Endothelial cell of umbilical vein (primary cell): ENCODE measurements around the gene SRGAP1. TPM values are rescaled to one million over a fixed set of nuclear protein-coding genes. Genes with fewer than 3 reads are reported as not detected.

Source experiments
- BruUV-seq: library from RNA; stranded (reverse); fragments of 400-500 nt; replicated peaks from 2 replicates; lab custom pipeline; 2021; lab: Mats Ljungman, UMichigan
- CTCF ChIA-PET: fragments of 300-600, 350-600 bp; sonication (Branson Sonifier 250); formaldehyde crosslinking; loops from one replicate; lab custom pipeline; 2021; ENCODE audit warnings: antibody characterized with exemption, inconsistent platforms; lab: Charles Lee
- POLR2A ChIA-PET: fragments of 300-600, 350-600 bp; sonication (Branson Sonifier 250); formaldehyde crosslinking; loops from one replicate; lab custom pipeline; 2021; ENCODE audit warnings: antibody characterized with exemption, inconsistent platforms; lab: Charles Lee
- DNase-seq: peaks from one replicate; pipeline ENCODE4 v3.0.0-alpha.2; 2011; ENCODE audit warnings: low read depth, low spot score
- FAIRE-seq: peaks from 2 replicates; lab custom pipeline; 2011; peaks lifted over from hg19 to GRCh38; lab: Jason Lieb, UNC
- H2AFZ ChIP-seq: 2 replicates; pipeline ENCODE4 v1.6.0; 2012; ENCODE audit warnings: low read depth, low read length, control low read depth, inconsistent platforms
- H3K27ac ChIP-seq: 2 replicates; pipeline ENCODE4 v1.5.1; 2011; ENCODE audit warnings: low read depth, mild to moderate bottlenecking, control low read depth, low read length, moderate library complexity; ENCODE audit not compliant: insufficient read depth
- H3K27me3 ChIP-seq, 2 experiments: 2 replicates each; pipeline versions ENCODE4 v1.6.0 to v1.6.1; 2011; ENCODE audit warnings: low read length in 2 of 2, mixed read lengths in 1 of 2; ENCODE audit not compliant: control insufficient read depth in 2 of 2, insufficient read depth in 2 of 2
- H3K36me3 ChIP-seq, 2 experiments: 2 replicates in 1 of 2; 3 replicates in 1 of 2; pipeline ENCODE4 v1.5.1; 2011; ENCODE audit warnings: low read length in 2 of 2, mild to moderate bottlenecking in 1 of 2, moderate library complexity in 1 of 2; ENCODE audit not compliant: control insufficient read depth in 2 of 2, insufficient read depth in 2 of 2; ENCODE audit errors: extremely low read depth in 1 of 2
- H3K4me1 ChIP-seq: 3 replicates; pipeline ENCODE4 v1.5.1; 2011; ENCODE audit warnings: mild to moderate bottlenecking, low read length; ENCODE audit not compliant: control insufficient read depth, insufficient read depth; ENCODE audit errors: extremely low read depth
- H3K4me2 ChIP-seq: 2 replicates; pipeline ENCODE4 v1.6.1; 2011; ENCODE audit warnings: low read length, control low read depth, mixed read lengths; ENCODE audit not compliant: insufficient read depth
- H3K4me3 ChIP-seq, 3 experiments: fragments of 200-600 bp in 1 of 3; sonication (generic), shearing (Covaris generic) in 1 of 3; replicated peaks in 1 of 3; 2 replicates each; pipeline ENCODE4 v1.5.1; 2011 to 2016; ENCODE audit warnings: control low read depth in 3 of 3, low read length in 3 of 3, mild to moderate bottlenecking in 2 of 3, inconsistent platforms in 1 of 3, low read depth in 1 of 3, moderate library complexity in 1 of 3; ENCODE audit not compliant: insufficient read depth in 1 of 3
- H3K79me2 ChIP-seq: 2 replicates; pipeline ENCODE4 v1.6.0; 2012; ENCODE audit warnings: low read length, inconsistent platforms; ENCODE audit not compliant: control insufficient read depth, insufficient read depth
- H3K9ac ChIP-seq: replicated peaks from 2 replicates; pipeline ENCODE3; 2011; ENCODE audit warnings: low read length, control low read depth; ENCODE audit not compliant: insufficient read depth; ENCODE audit errors: extremely low read depth
- H3K9me1 ChIP-seq: replicated peaks from 3 replicates; pipeline ENCODE4 v1.6.0; 2011; ENCODE audit warnings: mild to moderate bottlenecking, low read length; ENCODE audit not compliant: control insufficient read depth, insufficient read depth; ENCODE audit errors: extremely low read depth
- H3K9me3 ChIP-seq: replicated peaks from 2 replicates; pipeline ENCODE4 v1.5.1; 2012; ENCODE audit warnings: low read length, inconsistent platforms; ENCODE audit not compliant: control insufficient read depth, insufficient read depth
- H4K20me1 ChIP-seq: replicated peaks from 2 replicates; pipeline ENCODE3; 2011; ENCODE audit warnings: mild to moderate bottlenecking, low read length; ENCODE audit not compliant: control insufficient read depth, insufficient read depth; ENCODE audit errors: extremely low read depth
- EZH2 ChIP-seq: IDR thresholded peaks from 2 replicates; pipeline ENCODE4 v1.6.1; 2012; ENCODE audit warnings: borderline replicate concordance, low read depth, mild to moderate bottlenecking, moderate library complexity, low read length, inconsistent platforms; ENCODE audit not compliant: severe bottlenecking
- FOS ChIP-seq: IDR thresholded peaks from 2 replicates; pipeline ENCODE4 v1.6.1; 2011; ENCODE audit warnings: mild to moderate bottlenecking, low read length, moderate library complexity, borderline replicate concordance; ENCODE audit not compliant: insufficient read depth
- GATA2 ChIP-seq: IDR thresholded peaks from 2 replicates; pipeline ENCODE4 v1.7.0; 2011; ENCODE audit warnings: low read depth, mild to moderate bottlenecking, moderate library complexity, mixed read lengths, low read length; ENCODE audit not compliant: insufficient read length, insufficient read depth
- JUN ChIP-seq: IDR thresholded peaks from 2 replicates; pipeline ENCODE4 v1.6.1; 2011; ENCODE audit warnings: borderline replicate concordance, low read depth; ENCODE audit not compliant: insufficient read length, insufficient read depth
- MYC ChIP-seq: IDR thresholded peaks from one replicate; pipeline ENCODE4 v1.6.1; 2011; ENCODE audit warnings: mild to moderate bottlenecking, low read depth, low read length
- POLR2A ChIP-seq: IDR thresholded peaks from 2 replicates; pipeline ENCODE4 v1.6.1; 2012; ENCODE audit warnings: low read depth, mild to moderate bottlenecking, control low read depth, low read length
- POLR2AphosphoS5 ChIP-seq: IDR thresholded peaks from 2 replicates; pipeline ENCODE4 v1.6.1; 2012; ENCODE audit warnings: low read depth, mild to moderate bottlenecking, control low read depth, low read length, moderate library complexity; ENCODE audit not compliant: insufficient read depth
- dilution Hi-C: fragments of 300-500 bp; cut with MboI; formaldehyde crosslinking; loops from one replicate; pipeline ENCODE4 v1.15.0; 2019; ENCODE audit warnings: low sequenced_read_pairs; ENCODE audit not compliant: extremely low pct_ligation_motif_present
- intact Hi-C: fragments of 100-400 bp; cut with micrococcal nuclease; formaldehyde crosslinking; loops from one replicate; pipeline ENCODE4 v1.10.0; 2022
- polyA plus RNA-seq, 4 experiments: library from polyadenylated mRNA; depleted of rRNA in 3 of 4; stranded (reverse) in 3 of 4; unstranded in 1 of 4; fragments of >200 nt; gene quantifications; 2 replicates each; pipeline versions ENCODE4 v1.2.1 to v1.2.3, GENCODE V29; 2011 to 2012; ENCODE audit warnings: missing spikeins in 1 of 4
- total RNA-seq: library from RNA; stranded (reverse); gene quantifications from 2 replicates; pipeline ENCODE4 v1.2.3, GENCODE V29; 2021
- TF ChIP-seq, protein P1 (sequence below), 2 donors: IDR thresholded peaks; 1 replicate in 1 of 2; 2 replicates in 1 of 2; pipeline ENCODE4 v1.5.1; 2011; ENCODE audit warnings: low read length in 2 of 2, mild to moderate bottlenecking in 2 of 2, moderate library complexity in 2 of 2, control low read depth in 1 of 2, inconsistent platforms in 1 of 2, low read depth in 1 of 2; ENCODE audit not compliant: insufficient read depth in 1 of 2; ENCODE audit errors: extremely low read depth in 1 of 2
- TF ChIP-seq, protein P2 (sequence below): IDR thresholded peaks from 2 replicates; pipeline ENCODE4 v1.6.1; 2011; ENCODE audit not compliant: insufficient read depth, insufficient read length

The SRGAP1 gene
- total and polyA plus RNA-seq, 2 donors (not counting 3 experiments of a cell fraction or from before 2014, with no cell fraction given) = 4.9 to 16.3 TPM

DNA sequence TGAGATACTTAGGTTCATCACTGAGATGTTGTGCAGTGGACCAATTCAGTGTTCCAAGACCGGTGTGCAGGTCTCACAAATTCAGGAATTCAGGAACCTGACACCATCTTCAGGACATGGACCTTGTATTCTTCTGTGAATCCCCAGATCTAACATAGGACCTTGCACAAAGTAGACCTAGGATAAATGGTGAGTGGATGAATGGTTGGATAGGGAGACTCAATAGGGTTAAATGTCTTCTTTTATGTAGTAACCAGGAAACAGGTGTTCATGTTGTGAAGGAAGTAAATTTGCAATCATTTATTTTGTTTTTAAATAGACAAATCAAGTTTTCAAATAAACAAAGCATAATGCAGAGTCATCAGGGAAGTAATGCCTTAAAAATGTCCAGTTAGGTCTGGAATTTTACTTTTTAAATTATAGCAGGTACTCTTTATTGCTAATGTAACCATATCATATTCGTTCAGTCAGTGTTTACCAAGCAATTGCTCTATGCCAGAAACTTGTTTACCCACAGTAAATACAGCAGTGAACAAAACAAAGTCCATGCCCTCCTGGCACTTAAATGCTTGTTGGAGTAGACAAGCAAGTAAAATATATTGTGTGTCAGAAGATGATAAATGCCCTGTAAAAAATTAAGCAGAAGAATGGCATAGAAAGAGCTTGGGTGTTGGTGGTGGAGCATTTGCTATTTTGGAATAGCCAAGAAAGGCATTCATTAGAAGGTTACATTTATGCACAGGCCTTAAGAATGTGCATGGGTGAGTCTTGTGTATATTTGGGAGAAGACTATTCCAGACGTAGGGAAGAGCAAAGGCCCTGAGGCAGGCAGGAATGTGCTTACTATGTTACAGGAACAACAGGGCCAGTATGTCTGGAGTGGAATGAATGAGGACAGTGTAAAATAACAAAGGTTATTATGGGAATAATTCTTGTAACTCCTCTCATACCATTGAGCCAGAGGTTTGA is 38.5 kb upstream of the SRGAP1 start:
- Histone ChIP-seq H4K20me1 (no peaks in the 10 kb centered on the region), H3K9me1 (no peaks in the 10 kb centered on the region), H3K27ac (no peak overlapping the region), H3K36me3 (peaks cover 1 to 3% of the 10 kb centered on the region in 2 experiments), H3K4me3 (no peak overlapping the region), H3K9me3 (no peaks in the 10 kb centered on the region), H3K27me3 (no peaks in the 10 kb centered on the region), H2AFZ (no peak overlapping the region), H3K79me2 (no peaks in the 10 kb centered on the region), H3K9ac (no peak overlapping the region), H3K4me2 (no peak overlapping the region), H3K4me1 (no peaks in the 10 kb centered on the region)
- ChIA-PET POLR2A (no interaction called here), CTCF (no interaction called here)
- BruUV-seq = no TSS peak
- dilution Hi-C loops (no loop called here), intact Hi-C loops (no loop called here)
- no peak for TF ChIP-seq POLR2A
- no peak for TF ChIP-seq FOS
- no peak for TF ChIP-seq MYC
- TF ChIP-seq JUN = no peak
- TF ChIP-seq, protein P1, sequence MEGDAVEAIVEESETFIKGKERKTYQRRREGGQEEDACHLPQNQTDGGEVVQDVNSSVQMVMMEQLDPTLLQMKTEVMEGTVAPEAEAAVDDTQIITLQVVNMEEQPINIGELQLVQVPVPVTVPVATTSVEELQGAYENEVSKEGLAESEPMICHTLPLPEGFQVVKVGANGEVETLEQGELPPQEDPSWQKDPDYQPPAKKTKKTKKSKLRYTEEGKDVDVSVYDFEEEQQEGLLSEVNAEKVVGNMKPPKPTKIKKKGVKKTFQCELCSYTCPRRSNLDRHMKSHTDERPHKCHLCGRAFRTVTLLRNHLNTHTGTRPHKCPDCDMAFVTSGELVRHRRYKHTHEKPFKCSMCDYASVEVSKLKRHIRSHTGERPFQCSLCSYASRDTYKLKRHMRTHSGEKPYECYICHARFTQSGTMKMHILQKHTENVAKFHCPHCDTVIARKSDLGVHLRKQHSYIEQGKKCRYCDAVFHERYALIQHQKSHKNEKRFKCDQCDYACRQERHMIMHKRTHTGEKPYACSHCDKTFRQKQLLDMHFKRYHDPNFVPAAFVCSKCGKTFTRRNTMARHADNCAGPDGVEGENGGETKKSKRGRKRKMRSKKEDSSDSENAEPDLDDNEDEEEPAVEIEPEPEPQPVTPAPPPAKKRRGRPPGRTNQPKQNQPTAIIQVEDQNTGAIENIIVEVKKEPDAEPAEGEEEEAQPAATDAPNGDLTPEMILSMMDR (IDR thresholded peaks at IDR 0.05; ENCODE audit: extremely low read depth in 1 of 2, insufficient read depth in 1 of 2, low read depth in 1 of 2, low read length in 2 of 2) = no peak
- TF ChIP-seq EZH2 = no peak
- no peak for TF ChIP-seq POLR2AphosphoS5
- TF ChIP-seq, protein P2, sequence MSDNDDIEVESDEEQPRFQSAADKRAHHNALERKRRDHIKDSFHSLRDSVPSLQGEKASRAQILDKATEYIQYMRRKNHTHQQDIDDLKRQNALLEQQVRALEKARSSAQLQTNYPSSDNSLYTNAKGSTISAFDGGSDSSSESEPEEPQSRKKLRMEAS = no peak
- no peak for TF ChIP-seq GATA2
- DNase-seq (no peak), FAIRE-seq (peak; percentile 8)
